ENCODE measurements around the gene MCM5.

DNA sequence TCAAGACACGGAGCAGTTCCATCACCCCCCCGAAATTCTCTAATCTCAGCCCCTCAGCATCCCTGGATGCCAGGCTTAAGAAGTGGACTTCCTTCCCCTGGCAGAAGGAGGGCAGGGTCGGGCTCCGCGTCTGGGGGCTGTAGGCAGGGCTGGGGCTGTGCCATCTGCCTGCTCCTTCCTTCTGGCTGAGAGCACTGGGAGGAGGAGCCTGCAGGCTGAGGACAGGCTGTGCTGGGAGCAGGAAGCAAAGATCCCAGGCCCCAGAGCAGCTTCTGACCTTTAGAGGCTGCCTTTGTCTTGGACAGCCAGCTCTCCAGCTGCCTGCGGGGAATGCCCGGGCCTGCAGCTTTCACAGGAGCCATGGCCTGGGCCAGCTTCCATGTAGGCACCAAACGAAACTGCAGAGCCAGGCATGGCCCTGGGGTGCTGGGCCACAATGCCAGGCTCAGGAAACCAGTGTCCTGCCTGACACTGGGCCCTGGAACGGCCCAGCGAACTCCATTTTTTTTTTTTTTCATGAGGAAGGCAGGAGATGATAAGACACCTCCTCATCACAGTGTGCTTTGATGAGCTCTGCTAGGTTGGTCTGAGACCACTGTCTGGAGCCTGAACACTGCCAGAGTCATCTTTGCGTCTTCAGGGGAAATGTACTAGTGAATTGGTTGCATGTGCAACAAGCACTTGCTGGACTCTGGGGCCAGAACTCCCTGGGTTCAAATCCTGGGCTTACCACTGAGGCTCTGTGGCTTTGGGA is 67.9 kb downstream of the MCM5 start:
- TF ChIP-seq, protein P1, sequence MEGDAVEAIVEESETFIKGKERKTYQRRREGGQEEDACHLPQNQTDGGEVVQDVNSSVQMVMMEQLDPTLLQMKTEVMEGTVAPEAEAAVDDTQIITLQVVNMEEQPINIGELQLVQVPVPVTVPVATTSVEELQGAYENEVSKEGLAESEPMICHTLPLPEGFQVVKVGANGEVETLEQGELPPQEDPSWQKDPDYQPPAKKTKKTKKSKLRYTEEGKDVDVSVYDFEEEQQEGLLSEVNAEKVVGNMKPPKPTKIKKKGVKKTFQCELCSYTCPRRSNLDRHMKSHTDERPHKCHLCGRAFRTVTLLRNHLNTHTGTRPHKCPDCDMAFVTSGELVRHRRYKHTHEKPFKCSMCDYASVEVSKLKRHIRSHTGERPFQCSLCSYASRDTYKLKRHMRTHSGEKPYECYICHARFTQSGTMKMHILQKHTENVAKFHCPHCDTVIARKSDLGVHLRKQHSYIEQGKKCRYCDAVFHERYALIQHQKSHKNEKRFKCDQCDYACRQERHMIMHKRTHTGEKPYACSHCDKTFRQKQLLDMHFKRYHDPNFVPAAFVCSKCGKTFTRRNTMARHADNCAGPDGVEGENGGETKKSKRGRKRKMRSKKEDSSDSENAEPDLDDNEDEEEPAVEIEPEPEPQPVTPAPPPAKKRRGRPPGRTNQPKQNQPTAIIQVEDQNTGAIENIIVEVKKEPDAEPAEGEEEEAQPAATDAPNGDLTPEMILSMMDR (conservative IDR thresholded peaks at IDR 0.05; ENCODE audit: low read depth, low read length), result no peak
- TF ChIP-seq EZH2phosphoT487 (IDR thresholded peaks at IDR 0.05; ENCODE audit: borderline replicate concordance, low read length), result no peak
- no peak for TF ChIP-seq EZH2 (IDR thresholded peaks at IDR 0.05; ENCODE audit: low read length, unreplicated experiment)

Measured in PC-3 (cell line).